Measurements from ENCODE around the gene PVALB. TPM values are rescaled to one million over a fixed set of nuclear protein-coding genes. Genes with fewer than 3 reads are reported as not detected.

Gene PVALB
- total RNA-seq, 2 donors from 2014 or later = not detected

DNA sequence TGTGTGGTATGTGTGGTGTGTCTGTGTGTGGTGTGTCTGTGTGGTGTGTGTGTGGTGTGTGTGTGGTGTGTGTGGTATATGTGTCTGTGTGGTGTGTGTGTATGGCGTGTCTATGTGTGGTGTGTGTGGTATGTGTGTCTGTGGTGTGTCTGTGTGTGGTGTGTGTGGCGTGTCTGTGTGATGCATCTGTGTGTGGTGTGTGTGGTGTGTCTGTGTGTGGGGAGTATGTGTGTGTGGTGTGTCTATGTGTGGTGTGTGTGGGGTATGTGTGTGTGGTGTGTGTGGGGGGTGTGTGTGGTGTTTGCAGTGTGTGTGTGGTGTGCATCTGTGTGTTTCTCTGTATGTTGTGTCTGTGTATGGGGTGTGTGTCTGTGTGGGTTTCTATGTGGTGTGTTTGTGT lies 7.8 kb upstream of the PVALB start:
- Histone ChIP-seq H3K27ac (no peak overlapping the region), H3K27me3 (no peaks in the 10 kb centered on the region), H3K9me3 (no peaks in the 10 kb centered on the region), H3K4me1 (no peaks in the 10 kb centered on the region), H3K4me3 (no peak overlapping the region), H3K36me3 (no peaks in the 10 kb centered on the region)
- TF ChIP-seq, protein P1, sequence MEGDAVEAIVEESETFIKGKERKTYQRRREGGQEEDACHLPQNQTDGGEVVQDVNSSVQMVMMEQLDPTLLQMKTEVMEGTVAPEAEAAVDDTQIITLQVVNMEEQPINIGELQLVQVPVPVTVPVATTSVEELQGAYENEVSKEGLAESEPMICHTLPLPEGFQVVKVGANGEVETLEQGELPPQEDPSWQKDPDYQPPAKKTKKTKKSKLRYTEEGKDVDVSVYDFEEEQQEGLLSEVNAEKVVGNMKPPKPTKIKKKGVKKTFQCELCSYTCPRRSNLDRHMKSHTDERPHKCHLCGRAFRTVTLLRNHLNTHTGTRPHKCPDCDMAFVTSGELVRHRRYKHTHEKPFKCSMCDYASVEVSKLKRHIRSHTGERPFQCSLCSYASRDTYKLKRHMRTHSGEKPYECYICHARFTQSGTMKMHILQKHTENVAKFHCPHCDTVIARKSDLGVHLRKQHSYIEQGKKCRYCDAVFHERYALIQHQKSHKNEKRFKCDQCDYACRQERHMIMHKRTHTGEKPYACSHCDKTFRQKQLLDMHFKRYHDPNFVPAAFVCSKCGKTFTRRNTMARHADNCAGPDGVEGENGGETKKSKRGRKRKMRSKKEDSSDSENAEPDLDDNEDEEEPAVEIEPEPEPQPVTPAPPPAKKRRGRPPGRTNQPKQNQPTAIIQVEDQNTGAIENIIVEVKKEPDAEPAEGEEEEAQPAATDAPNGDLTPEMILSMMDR (IDR thresholded peaks at IDR 0.05) = no peak
- no peak for DNase-seq (ENCODE audit: low spot score)

DNA sequence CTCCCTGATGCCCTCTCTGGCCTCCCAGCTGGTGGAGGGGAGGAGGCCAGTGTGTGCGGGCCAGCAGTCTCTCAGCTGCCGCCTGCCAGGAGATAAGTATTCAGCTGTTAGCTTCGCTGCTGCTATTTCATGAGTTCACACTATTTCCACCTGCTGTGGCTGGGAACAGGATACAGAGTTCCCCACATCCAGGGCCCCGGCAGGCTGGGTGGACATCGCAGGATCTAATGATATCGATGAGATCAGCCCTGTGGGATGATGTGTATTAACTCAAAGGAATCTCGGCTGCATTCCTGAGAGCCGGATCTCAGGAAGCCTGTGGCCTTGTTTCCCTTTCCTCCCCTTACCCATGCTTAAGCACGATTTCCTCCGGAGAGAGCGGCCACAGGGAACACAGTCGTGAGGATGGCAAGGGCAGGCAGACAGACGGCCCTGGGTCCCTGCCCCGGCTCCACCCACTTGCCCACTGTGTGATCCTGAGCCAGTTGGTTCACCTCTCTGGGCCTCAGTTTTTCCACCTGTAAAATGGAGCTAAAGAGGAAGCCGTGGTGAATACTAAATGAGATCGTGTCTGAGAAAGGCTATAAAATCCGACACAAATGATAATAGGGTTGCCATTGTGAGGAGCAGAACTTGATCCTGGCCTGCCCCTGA lies 6.5 kb upstream of the PVALB start:
- TF ChIP-seq, protein P1 (IDR thresholded peaks at IDR 0.05) = no peak
- Histone ChIP-seq H3K9me3 (no peaks in the 10 kb centered on the region), H3K27me3 (peaks cover 0 to 7% of the 10 kb centered on the region in 2 donors), H3K4me1 (no peaks in the 10 kb centered on the region), H3K36me3 (no peaks in the 10 kb centered on the region), H3K4me3 (no peak overlapping the region), H3K27ac (no peak overlapping the region)
- DNase-seq (ENCODE audit: low spot score) = no peak

DNA sequence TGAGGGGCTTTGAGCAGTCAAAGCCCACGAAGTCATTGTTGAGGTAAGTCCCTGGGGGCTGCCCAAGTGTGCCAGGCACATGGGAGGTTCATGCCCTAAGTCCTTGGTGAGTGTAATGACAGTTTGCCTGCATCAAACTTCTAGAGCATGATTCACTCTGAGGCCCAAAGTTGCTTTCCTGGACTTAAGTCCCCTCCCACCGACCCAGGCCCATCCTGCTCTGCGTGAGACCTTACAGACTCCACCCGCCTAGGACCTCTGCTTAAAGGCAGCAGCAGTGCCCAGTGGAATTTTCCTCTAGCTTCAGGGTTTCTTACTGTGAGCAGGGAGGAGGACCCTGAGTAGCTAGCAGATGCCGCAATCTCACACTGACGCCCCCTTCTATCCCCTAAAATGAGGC lies 5.7 kb upstream of the PVALB start:
- no peaks in the 10 kb centered on the region for H3K36me3 ChIP-seq
- no peaks in the 10 kb centered on the region for H3K4me1 ChIP-seq
- H3K27ac ChIP-seq = no peak overlapping the region
- H3K9me3 ChIP-seq = no peaks in the 10 kb centered on the region
- H3K4me3 ChIP-seq = no peak overlapping the region
- TF ChIP-seq, protein P1 (IDR thresholded peaks at IDR 0.05) = no peak
- peaks cover 5 to 7% of the 10 kb centered on the region in 2 donors for H3K27me3 ChIP-seq
- DNase-seq (ENCODE audit: low spot score) = no peak

DNA sequence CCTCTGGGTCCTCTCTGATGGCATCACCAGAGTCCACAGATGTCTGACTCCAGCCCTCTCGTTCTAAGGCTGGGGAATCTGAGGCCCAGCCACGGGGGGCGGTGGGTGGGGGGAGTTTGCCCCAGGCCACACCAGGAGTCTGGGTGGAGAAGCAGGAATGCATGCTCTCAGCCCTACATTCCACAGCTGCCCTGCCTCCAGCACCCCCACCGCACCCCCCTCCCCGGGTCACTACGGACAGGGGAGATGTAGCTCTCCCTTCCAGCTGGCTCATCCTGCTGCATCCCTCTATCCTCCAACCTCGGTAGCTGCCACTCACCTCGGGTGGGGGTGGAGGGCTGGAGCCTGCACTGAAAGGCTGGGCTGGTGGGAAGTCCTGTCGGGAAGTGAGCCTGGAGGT lies 2.3 kb upstream of the PVALB start:
- DNase-seq (ENCODE audit: low spot score) = no peak
- H3K36me3 ChIP-seq = no peaks in the 10 kb centered on the region
- H3K27ac ChIP-seq = no peak overlapping the region
- no peaks in the 10 kb centered on the region for H3K9me3 ChIP-seq
- peaks cover 12 to 21% of the 10 kb centered on the region in 2 donors for H3K27me3 ChIP-seq
- peaks cover 0 to 16% of the 10 kb centered on the region in 2 donors for H3K4me1 ChIP-seq
- no peak overlapping the region for H3K4me3 ChIP-seq
- TF ChIP-seq, protein P1 (IDR thresholded peaks at IDR 0.05) = no peak

DNA sequence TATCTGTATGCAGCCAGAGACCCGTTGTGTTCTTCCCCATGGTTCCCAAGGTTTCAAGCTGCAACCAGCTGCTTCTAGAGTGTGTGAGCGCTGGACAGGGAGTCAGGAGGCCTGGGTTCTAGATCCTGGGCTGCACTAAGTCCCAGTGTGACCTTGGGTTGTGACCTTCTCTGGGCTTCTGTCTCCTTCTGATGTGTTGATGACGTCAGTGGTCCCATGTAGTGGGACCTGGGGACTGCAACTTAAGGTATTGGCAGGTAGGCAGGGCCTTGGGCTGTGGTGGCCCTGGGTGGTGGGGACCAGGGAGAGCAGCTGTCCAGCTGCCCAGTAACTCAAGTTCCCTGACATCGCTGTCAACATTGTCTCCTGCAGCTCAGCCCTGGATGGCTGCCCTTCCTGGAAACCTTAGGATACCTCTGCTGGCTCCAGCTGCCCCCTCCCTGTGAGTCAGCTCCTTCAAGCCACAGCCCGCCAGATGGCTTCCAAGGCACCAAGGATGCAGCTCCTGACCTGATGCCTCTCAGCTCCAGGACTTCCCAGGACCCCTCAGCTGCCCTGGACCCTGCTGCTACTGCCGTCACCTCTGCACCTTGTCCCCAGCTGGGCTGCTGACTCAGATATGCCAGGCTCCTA lies 1.3 kb upstream of the PVALB start:
- Histone ChIP-seq H3K9me3 (no peaks in the 10 kb centered on the region), H3K36me3 (no peaks in the 10 kb centered on the region), H3K4me3 (no peak overlapping the region), H3K27me3 (peaks cover 12 to 21% of the 10 kb centered on the region in 2 donors), H3K27ac (no peak overlapping the region), H3K4me1 (peaks cover 0 to 16% of the 10 kb centered on the region in 2 donors)
- TF ChIP-seq, protein P1 (IDR thresholded peaks at IDR 0.05) = no peak
- no peak for DNase-seq (ENCODE audit: low spot score)
